Measurements from ENCODE around the gene TOR2A.

The TOR2A gene

GRCh38 chr9:127732444-127732843 is 2.6 kb downstream of the TOR2A start:
- no peak for DNase-seq (ENCODE audit: extremely low read depth, low read depth)
- H3K4me3 ChIP-seq (replicated peaks; ENCODE audit: low read depth, low read length) = no peak overlapping the region
- no peak for TF ChIP-seq CTCF (IDR thresholded peaks at IDR 0.05; ENCODE audit: low read depth, low read length, missing control alignments)

DNA sequence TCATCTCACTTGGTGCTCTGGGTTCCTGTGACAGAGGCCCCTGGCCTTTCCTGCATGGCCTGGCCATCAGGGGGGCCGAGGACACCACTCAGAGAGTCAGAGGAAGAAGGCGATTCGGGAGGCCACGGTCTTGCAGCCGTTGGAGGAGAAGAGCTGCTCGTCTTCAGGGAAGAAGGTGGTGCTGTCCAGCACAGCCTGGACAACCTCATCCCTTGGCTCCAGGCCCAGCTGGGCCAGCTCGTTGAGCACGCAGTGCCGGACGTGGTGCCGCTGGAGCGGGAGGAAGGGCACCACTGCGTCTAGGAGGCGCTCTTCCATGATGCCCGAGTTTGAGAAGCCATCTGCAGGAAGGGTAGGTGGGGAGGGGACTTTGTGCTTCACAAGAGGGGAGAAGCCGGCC is 3.2 kb downstream of the TOR2A start:
- no peak overlapping the region for H3K4me3 ChIP-seq (replicated peaks; ENCODE audit: low read depth, low read length)
- TF ChIP-seq CTCF (IDR thresholded peaks at IDR 0.05; ENCODE audit: low read depth, low read length, missing control alignments) = no peak
- no peak for DNase-seq (ENCODE audit: extremely low read depth, low read depth)

DNA sequence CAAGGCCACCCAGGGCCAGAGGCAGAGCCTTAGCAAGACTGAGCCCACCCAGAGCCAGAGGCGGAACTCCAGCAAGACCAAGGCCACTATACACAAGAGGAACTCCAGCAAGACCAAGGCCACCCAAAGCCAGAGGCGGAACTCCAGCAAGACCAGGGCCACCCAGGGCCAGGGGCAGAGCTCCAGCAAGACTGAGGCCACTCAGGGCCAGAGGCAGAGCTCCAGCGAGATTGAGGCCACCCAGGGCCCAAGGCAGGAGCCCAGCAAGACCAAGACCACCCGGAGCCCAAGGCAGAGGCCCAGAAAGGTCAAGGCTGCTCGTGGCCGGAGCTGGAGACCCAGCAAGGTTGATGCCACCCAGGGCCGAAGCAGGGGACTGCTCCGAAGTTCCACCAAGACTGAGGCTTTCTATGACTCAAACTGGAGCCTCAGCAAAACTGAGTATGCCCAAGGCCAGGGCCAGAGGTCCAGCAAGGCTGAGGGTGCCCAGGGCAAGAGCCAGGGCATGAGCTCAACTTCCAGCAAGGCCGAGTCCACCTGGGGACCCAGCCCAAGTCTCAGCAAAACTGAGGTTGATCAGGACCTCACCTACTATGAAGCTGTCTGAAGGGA is 4.2 kb downstream of the TOR2A start:
- TF ChIP-seq CTCF (IDR thresholded peaks at IDR 0.05; ENCODE audit: low read depth, low read length, missing control alignments) = no peak
- no peak overlapping the region for H3K4me3 ChIP-seq (replicated peaks; ENCODE audit: low read depth, low read length)
- no peak for DNase-seq (ENCODE audit: extremely low read depth, low read depth)

GRCh38 chr9:127730262-127730661 is 4.8 kb downstream of the TOR2A start:
- TF ChIP-seq CTCF (IDR thresholded peaks at IDR 0.05; ENCODE audit: low read depth, low read length, missing control alignments) = no peak
- no peak for DNase-seq (ENCODE audit: extremely low read depth, low read depth)
- no peak overlapping the region for H3K4me3 ChIP-seq (replicated peaks; ENCODE audit: low read depth, low read length)

DNA sequence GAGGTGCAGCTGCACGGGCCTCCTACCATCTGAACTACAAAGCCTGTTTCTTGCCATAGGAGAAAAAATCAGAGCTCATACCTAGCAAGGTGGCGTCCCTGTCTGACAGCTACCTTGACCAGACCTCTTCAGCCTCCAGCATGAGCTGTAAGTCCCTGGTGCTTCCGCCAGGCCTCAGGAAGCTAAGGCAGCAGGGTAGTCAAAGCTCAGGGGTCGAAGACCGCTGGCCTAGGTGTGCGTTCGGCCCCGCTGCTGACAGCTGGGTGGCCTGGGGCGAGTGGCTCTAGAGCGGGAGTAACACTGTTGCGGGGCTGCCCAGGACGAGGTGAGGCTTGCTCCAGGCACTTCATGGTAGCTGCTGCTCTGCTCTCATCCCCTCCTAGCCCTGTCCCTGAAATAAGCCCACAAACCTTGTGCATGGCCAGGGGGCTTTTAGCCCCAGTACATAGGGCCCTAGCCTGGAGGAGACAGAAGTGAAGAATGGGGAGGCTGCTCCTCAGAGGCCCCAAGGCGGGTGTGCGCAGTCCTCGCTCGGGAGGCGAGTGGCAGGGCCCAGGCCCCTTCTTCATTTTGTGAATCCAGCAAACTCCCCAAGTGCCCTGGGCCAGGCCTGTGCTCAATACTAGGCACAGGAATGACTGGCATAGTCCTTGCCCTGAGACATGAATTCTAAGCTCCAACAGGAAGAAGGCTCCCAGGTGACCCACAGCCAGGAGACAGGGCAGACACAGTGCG is 5.4 kb downstream of the TOR2A start:
- no peak for TF ChIP-seq CTCF (IDR thresholded peaks at IDR 0.05; ENCODE audit: low read depth, low read length, missing control alignments)
- no peak overlapping the region for H3K4me3 ChIP-seq (replicated peaks; ENCODE audit: low read depth, low read length)
- no peak for DNase-seq (ENCODE audit: extremely low read depth, low read depth)

DNA sequence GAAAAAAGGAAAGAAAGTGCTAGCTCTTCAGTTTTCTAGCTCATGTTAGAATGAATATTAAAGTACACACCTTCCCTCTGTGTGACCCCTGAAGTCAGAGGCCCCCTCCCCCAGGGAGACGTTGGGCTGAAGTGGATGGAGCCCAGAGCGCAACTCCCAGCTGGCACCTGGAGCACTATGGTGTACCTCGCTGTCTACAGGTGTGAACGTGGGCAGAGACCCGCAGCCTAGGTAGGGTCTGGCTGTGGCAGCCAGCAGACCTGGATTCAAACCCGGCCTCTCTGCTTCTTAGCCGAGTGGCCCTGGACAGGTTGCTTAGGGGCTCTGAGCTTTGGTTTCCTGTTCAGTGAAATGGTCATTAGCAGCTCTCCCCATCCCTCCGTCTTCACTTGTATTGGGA is 6.3 kb downstream of the TOR2A start:
- TF ChIP-seq CTCF (IDR thresholded peaks at IDR 0.05; ENCODE audit: low read depth, low read length, missing control alignments) = no peak
- H3K4me3 ChIP-seq (replicated peaks; ENCODE audit: low read depth, low read length) = no peak overlapping the region
- no peak for DNase-seq (ENCODE audit: extremely low read depth, low read depth)

Data from HFF-Myc (cell line).